Measurements from ENCODE around the gene EPS8L1.

DNA sequence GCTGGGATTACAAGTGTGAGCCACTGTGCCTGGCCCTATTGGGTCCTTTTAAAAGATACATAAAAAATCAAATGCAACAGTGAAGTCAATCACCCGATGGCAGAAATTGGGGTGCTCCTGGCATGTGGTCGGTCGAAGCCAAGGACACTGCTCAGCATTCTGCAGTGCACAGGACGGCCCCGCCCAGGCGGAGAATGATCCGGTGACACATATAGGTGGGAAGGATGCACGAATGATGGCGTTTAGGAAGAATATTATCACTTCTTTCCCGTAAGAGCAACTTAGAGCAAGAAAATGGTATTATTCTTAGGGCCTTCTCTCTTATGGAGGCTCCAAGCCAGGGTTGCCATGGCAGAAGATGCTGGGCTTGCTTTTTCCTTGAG is 34.4 kb upstream of the EPS8L1 start:
- TF ChIP-seq, protein P1, sequence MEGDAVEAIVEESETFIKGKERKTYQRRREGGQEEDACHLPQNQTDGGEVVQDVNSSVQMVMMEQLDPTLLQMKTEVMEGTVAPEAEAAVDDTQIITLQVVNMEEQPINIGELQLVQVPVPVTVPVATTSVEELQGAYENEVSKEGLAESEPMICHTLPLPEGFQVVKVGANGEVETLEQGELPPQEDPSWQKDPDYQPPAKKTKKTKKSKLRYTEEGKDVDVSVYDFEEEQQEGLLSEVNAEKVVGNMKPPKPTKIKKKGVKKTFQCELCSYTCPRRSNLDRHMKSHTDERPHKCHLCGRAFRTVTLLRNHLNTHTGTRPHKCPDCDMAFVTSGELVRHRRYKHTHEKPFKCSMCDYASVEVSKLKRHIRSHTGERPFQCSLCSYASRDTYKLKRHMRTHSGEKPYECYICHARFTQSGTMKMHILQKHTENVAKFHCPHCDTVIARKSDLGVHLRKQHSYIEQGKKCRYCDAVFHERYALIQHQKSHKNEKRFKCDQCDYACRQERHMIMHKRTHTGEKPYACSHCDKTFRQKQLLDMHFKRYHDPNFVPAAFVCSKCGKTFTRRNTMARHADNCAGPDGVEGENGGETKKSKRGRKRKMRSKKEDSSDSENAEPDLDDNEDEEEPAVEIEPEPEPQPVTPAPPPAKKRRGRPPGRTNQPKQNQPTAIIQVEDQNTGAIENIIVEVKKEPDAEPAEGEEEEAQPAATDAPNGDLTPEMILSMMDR (IDR thresholded peaks at IDR 0.05) = no peak
- no peak for TF ChIP-seq POLR2A (IDR thresholded peaks at IDR 0.05; ENCODE audit: low read depth)
- no peak for TF ChIP-seq EP300 (IDR thresholded peaks at IDR 0.05)
- TF ChIP-seq POLR2AphosphoS5 (IDR thresholded peaks at IDR 0.05) = no peak
